Endometrium (tissue), 2 donors: ENCODE results near the gene PDLIM7.
"Not testable (repeated sequence)": the region's sequence is repeated elsewhere in the genome, so short reads cannot be mapped to it uniquely, and the experiment has no call there.

Source experiments
- FAIRE-seq: peaks from 2 replicates; lab custom pipeline; 2012; peaks lifted over from hg19 to GRCh38; lab: Jason Lieb, UNC
- donor health status: control.
- donor health status: control.

Gene PDLIM7

GRCh38 chr5:177491429-177491945 is 5.9 kb downstream of the PDLIM7 start:
- no peak for FAIRE-seq

DNA sequence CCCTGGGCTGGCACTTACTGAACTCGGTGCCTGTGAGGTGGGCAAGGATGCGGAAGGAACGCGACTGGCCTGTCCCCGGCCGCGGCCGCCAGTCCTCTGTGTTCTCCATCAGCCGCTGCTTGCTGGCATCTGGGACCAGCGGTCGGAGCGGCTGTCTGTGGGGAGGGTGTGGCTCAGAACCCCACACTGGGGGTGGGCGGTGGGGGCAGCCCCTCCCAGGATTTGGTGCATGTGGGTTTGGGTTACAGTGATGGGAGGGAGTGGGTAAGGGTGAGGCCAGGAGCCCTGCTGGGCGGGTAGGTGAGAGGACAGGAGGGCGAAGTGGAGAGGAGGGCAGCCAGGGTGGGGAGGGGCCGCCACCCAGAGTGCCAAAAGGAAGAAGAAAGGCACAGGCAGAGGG is 6.4 kb downstream of the PDLIM7 start:
- FAIRE-seq = no peak

DNA sequence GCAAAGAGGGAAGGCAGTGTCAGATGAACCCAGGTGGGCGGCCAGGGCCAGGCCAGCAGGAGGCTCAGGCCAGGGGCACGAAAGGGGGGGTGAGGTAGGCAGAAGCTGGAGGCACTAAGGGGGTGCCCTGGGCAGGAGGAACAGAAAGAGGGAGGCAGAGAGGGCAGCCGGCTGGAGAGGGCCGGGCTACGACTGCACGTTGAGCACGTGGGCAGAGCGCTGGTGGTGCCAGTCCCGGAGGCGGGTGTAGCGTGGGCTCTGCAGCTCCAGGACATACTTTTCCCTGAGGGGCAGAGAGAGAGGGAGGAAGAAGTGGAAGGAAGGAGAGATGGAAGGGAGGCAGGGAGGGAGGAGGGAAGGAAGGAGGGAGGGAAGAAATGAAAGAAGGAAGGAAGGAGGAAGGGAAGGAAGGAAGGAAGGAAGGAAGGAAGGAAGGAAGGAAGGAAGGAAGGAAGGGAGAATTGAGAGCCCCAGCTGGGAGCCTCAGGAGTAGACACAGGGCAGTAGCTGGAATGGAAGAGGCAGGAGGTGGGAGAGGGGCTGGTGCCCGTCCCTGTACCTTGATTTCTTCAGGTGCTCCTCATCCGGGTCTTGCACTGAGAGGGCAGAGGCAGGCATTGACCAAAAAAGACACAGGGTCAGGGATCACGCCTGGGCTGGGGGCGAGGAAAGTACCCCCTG is 7.0 kb downstream of the PDLIM7 start:
- no peak for FAIRE-seq

DNA sequence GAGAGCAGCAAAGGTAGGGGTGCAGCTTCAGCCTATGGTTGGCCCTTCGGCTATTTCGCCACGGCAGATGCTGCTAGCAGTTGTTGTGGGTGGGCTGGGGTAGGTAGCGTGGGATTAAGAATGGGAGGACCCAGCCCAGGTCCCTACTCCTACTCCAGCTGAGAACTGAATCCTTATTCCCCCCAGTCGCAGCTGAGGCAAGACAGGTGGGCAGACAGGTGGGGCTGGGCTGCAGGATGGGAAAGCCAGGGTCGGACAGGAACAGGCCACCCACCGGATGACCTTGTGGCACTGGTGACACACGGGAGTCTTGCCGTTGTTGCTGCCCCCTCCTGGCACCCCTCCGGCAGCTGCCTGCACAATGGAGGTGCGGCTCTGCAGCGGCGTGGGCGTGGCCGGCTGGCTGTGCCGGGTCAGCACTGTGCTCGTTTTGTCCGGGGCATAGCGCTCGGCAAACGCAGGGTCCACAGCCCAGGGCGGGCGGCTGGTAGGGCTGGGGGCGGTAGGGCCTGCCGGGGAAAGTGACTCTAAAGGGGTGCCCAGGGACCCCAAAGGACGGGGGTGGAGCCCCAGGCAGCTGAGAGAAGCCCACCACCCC is 8.2 kb downstream of the PDLIM7 start:
- no peak for FAIRE-seq

GRCh38 chr5:177487975-177488374 is 9.4 kb downstream of the PDLIM7 start:
- no peak for FAIRE-seq

DNA sequence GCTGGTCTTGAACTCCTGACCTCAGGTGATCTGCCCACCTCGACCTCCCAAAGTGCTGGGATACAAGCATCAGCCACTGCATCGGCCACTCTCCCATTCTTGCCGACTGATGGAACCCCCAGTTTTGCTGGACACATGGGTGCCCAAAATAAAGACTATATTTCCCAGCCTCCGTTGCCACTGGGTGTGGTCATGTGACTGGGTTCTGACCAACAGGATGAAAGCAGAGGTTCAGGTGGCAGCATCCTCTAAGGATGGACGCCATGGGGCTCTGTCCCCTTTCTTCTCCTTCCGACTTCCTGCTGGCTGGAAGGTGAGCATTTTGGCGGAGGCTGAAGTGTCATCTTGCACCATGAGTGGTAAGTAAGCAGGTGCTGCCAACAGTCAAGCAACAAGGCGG is 10.3 kb downstream of the PDLIM7 start:
- FAIRE-seq = no peak

DNA sequence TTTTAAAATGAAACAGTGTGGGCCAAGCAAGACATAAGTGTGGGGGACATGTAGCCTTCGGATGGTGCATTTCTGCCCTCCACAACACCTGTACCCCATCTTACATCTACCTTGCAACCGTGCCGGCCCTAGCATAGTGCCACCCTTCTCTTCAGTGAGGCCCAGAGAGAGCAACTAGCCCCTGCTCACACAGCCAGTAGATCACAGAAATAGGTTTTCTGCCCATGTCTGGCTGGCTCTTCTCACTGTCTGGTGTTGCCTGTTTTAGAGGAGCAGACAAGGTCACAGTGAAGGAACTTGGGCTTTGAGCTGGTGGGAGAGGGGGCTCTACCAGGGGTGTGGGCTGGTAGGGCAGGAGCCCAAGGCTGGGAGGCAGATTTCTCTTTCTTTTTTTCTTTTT is 11.1 kb downstream of the PDLIM7 start:
- FAIRE-seq = no peak

GRCh38 chr5:177485753-177486152 is 11.7 kb downstream of the PDLIM7 start:
- FAIRE-seq = not testable (repeated sequence)

- no peak for FAIRE-seq
Measured at GRCh38 chr5:177484902-177485549, 12.4 kb downstream of the PDLIM7 start.

- no peak for FAIRE-seq
Measured at GRCh38 chr5:177483994-177484901, 13.2 kb downstream of the PDLIM7 start.

GRCh38 chr5:177483042-177483441 is 14.4 kb downstream of the PDLIM7 start:
- FAIRE-seq = no peak

DNA sequence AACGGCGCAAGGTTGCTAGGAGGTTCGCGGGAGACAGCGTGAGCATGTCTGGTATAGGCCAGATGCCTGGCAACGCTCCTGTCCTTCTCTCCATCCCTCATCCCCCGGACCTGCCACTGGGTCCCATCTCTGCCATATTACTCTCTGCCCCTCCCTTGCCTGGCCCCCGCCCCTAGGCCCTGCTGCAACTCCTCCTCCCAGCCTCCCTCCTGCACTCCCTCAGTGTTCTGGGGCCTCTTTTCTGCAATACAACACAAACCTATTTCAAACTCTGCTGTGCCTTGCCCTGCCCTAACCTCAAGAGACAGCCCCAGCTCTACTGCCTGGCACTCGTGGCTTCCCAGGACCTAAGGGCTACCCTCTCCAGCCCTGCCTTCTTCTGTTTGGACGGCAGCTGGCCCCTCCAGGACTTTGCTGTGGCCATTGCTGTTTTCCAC is 15.0 kb downstream of the PDLIM7 start:
- FAIRE-seq = no peak

GRCh38 chr5:177479774-177480173 is 17.6 kb downstream of the PDLIM7 start:
- FAIRE-seq = no peak

DNA sequence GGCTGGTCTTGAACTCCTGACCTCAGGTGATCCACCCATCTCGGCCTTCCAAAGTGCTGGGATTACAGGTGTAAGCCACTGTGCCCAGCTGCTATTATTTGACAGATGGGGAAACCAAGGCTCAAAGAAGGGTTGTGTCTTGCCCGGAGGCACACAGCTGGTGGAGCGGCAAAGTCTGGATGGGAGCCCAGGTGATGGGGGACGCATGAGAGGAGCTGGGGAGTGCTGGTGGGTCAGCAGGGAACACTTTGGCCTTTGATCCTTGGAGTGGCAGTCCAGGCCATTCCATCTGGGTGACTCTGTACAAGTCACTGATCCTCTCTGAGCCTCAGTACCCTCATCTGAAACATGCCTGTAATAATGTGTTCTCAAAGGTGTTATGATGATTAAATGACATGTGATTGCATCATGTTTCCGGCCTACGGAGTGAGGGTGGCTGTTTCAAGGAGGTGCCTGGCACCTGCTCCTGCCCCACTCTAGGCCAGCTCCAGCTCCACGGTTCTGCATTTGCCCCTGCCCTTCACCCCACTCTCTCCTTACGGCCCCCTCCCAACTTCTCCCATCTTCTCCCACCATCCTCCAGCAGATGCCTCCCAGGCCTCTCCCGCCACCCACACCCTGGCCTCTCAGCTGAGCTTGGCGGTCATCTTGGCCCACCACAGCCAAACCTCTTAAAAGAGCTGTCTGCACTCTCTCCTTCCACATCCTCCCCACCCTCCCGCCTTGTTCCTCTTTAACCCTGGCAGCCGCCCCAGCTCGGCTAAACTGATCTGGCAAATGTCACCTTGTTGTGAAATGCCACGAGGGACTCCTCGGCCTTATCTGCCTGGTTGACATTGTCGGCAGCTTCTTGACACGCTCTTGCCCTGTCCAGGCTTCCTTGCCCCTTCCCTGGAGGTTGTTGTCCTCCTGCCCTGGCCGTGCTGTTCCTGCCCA is 18.4 kb downstream of the PDLIM7 start:
- no peak for FAIRE-seq

DNA sequence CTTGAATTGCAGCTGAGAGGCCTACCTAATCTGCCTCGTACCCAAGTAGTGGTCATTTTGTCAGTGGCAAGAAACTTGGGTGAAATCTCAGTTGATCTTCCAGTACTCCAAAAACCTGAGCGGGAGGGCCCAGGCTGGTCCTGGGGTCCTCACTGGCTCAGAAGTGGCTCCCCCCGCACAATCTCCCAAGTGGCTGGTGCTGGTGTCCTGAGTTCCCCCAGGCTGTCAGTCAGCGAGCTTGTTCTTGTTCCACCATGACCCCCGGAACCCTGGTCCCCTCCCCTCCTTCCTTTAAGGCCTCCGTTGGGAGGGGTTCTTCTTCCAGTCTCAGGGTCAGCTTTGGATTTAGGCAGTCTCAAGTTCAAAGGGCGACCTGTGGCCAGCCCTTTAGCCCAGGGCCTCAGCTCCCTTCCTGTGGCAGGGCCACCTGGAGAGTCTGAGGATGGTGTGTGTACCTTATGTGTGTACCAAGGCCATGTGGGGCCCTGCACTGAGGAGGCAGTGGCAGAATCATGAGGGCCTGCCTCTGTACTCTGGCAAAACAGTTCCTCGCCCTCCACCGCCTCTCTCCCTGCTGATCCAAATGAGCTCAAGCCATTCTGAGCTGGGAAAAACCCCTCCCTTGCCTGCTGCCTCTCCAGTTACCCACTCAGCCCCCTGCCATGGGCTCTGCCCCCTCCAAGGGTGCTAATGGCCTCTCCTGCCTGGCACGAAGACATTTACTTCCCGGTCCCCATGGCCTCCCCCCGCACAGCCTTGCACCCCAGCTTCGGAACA is 19.5 kb downstream of the PDLIM7 start:
- FAIRE-seq = no peak

DNA sequence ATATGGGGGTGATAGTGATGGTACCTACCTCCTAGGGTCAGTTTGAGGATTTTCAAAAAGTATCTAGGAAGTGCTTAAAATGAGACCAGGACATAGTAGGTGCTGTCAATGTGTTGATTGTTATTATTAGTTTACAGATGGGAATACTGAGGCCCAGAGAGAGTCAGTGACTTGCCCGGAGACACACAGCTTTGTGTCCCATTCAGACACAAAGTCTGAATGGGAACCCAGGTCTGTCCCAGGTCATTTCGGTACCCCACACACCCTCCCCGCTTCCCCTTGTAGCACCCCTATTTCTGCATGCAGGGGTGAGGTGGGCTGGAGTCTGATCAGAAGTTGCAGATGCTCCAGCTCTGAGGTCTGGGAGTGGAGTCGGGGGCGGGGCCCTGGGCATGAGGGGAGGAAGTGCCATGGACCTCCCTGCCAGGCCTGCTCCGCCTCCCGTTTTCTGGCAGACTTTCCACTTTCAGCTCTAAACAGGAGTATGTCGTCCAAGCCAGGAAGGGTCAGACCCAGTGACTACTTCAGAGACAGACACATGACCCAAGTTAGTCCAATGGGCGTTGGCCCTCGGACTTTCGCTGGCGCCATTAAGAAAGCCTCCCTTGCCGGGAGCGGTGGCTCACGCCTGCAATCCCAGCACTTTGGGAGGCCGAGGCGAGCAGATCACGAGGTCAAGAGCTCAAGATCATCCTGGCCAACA is 20.7 kb downstream of the PDLIM7 start:
- no peak for FAIRE-seq

DNA sequence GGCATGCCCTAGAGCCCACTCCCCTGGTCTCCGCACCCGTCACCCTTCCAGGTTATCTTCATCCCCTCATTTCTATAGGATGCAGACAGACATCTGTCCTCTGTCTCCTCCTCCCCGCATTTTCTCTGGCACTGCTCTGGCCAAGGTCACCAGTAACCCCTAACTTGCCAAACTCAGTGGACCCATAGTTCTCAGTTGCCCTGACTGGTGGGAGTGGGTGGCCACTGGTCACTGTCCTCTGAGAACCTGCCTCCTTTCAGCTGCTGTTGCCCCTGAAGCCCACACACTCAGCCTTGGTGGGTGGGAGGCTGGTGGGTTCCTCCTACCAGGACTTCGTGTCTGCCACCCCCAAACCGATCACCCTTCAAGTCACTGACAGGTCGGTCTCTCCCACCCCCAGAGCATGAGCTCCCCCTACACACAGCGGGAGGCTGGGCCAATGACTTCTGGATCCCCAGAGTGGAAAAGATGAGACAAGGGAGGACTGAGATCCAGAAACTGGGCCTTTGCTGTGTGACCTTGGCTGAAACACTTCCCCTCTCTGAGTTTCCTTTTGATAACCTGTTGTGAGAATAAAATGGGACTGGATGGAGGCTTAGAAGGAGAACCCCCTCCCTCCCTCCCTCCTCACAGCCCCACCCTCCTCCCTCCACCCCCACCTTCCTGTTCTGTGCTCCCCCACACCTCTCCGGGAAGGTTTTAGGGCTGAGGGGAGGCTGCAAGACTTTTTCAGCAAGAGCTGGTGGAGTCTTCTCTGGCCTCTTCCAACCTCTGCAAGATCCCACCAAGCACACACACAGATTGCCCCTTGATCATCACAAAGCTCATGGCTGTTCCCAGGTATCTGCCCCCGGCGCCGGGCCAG is 21.6 kb downstream of the PDLIM7 start:
- FAIRE-seq = no peak

DNA sequence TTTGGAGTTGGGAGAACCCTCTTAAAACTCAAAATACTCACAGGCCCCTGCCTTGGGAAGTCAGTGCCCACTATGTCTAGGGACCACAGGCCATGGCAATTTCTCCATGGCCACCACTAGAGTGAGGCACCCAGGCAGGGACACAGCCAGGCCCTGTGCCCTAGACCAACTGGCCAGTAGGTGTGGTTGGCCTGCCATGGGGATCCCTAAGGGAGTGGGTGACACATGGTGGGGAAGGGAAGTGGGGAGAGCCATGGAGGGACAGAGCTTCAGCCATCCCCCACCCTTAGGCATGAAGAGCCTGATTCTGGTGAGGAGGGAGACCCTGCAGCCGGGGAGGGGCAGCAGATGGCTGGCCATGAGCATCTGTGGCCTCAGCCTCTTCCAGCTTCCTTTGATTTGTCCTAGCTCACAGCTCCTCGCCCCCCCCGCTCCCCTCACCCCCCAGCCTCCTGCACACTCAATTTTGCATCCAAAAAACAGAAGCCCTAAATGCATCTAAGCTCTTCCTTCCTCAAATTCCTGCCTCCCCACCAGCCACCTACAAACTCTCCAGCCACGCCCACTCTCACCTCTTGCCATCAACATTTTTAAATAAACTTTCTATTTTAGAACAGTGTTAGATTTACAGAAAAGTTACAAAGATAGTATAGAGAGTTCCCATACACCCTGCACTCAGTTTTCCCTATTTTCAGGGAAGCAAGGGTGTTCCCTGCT is 22.4 kb downstream of the PDLIM7 start:
- FAIRE-seq = no peak
